Retinal pigment epithelial cell (primary cell): Measurements from ENCODE around the gene DNAJA3.

ENCODE experiments used
- DNase-seq: peaks from one replicate; pipeline ENCODE4 v3.0.0-alpha.2; 2010; ENCODE audit warnings: low read depth
- H3K4me3 ChIP-seq: 2 replicates; pipeline ENCODE4 v1.5.1; 2011; ENCODE audit warnings: mild to moderate bottlenecking, low read length, control low read depth, moderate library complexity
- TF ChIP-seq, protein P1 (sequence below): conservative IDR thresholded peaks from 2 replicates; pipeline ENCODE4 v1.5.1; 2011; ENCODE audit warnings: low read depth, low read length, control low read depth, inconsistent platforms

DNAJA3 gene

DNA sequence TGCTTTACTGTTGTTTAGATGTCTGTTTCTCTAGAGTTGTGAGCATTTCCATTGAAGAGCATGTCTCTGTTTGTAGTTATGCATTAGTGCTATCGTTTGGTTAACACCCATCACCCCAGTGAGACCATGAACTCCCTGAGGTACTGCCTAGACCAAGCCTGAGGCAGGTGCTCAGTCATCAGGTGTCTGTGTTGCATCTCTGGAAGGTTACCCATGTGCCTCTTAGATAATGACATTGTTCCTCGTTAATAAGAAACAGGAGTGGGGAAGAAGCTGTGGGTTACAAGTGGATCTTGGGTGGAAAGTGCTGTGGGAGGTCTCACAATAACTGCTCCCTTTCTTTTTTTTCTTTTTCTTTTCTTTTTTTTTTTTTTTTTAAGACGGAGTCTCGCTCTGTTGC lies 18.3 kb downstream of the DNAJA3 start:
- DNase-seq, result no peak
- no peak overlapping the region for H3K4me3 ChIP-seq
- TF ChIP-seq, protein P1, sequence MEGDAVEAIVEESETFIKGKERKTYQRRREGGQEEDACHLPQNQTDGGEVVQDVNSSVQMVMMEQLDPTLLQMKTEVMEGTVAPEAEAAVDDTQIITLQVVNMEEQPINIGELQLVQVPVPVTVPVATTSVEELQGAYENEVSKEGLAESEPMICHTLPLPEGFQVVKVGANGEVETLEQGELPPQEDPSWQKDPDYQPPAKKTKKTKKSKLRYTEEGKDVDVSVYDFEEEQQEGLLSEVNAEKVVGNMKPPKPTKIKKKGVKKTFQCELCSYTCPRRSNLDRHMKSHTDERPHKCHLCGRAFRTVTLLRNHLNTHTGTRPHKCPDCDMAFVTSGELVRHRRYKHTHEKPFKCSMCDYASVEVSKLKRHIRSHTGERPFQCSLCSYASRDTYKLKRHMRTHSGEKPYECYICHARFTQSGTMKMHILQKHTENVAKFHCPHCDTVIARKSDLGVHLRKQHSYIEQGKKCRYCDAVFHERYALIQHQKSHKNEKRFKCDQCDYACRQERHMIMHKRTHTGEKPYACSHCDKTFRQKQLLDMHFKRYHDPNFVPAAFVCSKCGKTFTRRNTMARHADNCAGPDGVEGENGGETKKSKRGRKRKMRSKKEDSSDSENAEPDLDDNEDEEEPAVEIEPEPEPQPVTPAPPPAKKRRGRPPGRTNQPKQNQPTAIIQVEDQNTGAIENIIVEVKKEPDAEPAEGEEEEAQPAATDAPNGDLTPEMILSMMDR, result no peak

DNA sequence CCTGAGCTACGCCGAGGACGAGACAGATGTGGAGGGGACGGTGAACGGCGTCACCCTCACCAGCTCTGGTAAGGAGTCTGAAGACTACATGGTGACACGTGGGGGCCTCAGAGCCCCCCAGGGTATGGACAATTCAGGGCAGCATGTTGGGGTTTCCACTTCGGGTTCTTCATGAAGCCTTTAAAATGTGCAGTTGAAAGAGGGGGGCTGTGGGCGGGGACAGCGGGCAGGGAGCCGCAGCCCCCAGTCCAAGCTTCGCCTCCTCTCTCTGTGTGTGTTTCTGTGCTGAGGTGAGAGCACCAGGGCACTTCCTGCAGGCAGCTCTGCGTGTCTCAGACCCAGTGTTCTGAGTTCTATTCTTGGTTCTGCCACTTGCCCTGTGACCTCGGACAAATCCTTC lies 24.8 kb downstream of the DNAJA3 start:
- no peak for DNase-seq
- TF ChIP-seq, protein P1, result no peak

DNA sequence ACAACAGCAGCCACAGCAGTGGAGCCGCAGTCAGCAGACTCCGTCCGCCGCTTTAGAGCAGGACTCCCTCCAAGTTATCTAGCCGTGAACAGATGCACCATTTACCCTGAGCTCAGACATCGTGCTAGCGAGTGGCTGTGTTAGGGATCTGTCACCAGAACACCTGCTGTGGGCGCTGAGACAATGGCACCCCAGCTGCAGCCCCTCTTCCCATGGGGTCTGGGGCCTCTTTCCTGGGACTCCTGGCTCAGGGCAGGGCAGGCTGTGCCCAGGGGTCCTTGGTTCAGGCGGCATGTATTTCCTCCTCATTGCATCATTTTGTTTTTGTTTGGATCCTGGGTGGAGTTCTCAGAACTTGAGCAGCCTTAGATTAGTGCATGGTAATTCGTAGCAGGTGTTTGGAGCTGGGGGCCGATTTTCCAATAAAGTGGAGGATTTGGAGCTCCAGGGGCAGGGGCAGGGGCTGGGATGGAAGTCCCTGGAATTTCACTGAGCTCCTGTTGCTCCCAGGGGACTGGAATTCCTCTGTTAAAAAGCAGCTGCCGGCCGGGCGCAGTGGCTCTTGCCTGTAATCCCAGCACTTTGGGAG lies 25.4 kb downstream of the DNAJA3 start:
- TF ChIP-seq, protein P1, result no peak
- H3K4me3 ChIP-seq, result no peak overlapping the region
- no peak for DNase-seq

More for the DNA sequence above, 24.8 kb downstream of the DNAJA3 start:
- no peak overlapping the region for H3K4me3 ChIP-seq

DNA sequence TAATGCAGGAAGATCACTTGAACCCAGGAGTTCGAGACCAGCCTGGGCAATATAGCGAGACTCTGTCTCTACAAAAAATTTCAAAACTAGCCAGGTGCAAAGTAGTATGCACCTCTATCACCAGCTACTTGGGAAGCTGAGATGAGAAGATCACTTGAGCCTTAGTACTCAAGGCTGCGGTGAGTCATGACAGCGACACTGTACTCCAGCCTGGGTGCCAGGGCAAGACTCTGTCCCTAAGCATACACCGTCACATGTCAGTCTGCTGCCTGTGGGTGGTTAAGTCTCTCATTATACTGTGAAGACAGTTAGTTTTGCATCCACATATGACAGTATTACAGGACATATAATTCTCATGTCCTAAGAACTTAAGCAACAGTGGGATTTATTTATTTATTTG lies 27.0 kb downstream of the DNAJA3 start:
- DNase-seq, result no peak
- TF ChIP-seq, protein P1, result no peak
- no peak overlapping the region for H3K4me3 ChIP-seq

DNA sequence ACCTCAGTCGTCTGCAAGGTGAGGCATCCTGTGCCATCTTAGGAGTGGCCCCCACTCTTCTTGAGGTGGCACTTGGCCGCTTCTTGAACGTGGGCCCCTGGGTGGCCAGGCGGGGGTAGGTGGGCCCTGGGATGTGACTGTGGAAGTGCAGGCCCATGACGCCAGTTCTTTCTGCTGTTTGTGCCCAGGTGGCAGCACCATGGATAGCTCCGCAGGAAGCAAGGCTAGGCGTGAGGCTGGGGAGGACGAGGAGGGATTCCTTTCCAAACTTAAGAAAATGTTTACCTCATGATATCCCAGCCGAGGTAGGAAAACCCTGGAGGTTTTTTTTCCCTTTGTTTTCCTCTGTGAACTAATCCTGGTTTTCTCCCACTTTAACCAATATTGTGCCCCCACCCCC lies 29.0 kb downstream of the DNAJA3 start:
- TF ChIP-seq, protein P1, result no peak
- no peak for DNase-seq
- no peak overlapping the region for H3K4me3 ChIP-seq

DNA sequence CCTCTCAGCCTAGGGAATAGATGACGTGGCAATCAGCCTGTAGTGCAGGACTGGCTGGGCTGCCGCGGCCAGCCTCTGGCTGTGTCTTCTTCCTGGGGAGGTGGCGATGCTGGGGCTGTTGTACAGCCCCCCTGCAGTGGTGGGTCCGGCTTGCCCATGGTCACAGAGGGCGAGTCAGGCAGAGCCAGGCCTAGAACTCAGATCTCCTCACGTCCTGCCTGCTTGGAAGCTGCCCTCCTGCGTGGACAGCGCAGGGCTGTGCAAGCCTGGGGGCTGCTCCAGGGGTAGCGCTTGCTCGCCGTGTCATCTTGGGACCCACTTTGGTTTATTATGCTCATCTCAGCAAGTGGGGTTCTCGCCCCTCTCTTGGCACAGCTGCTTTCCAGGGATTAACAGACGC lies 29.4 kb downstream of the DNAJA3 start:
- DNase-seq, result no peak
- TF ChIP-seq, protein P1, result no peak
- no peak overlapping the region for H3K4me3 ChIP-seq

DNA sequence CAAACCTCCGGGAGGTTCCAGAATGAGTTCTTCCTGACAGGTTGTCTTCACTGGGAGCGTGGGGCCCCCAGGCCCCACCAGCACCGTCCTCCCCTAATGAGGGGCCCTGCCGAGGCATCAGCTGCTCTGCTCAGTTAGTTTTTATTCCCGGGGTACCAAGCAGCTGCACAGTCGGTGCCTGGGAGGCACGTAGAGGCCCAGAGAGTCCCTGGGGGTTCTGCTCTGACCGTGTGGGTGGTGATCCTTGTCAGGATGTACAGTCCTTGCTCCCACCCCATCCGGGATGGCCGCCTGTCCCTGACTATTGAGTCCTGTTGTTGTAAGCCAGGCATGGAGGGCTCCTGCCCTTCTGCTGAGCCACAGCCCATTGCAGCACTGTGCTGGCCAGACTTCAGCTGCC lies 30.3 kb downstream of the DNAJA3 start:
- no peak overlapping the region for H3K4me3 ChIP-seq
- TF ChIP-seq, protein P1, result no peak
- no peak for DNase-seq
